ENCODE measurements around the gene MAPK13.
"Not testable (repeated sequence)": the region's sequence is repeated elsewhere in the genome, so short reads cannot be mapped to it uniquely, and the experiment has no call there.

MAPK13 gene

GRCh38 chr6:36114798-36115408 is 15.4 kb upstream of the MAPK13 start:
- no peak for DNase-seq (ENCODE audit: low read depth)

- DNase-seq (ENCODE audit: low read depth), result no peak
Measured at GRCh38 chr6:36115412-36115811, 14.9 kb upstream of the MAPK13 start.

- no peak for DNase-seq (ENCODE audit: low read depth)
Measured at GRCh38 chr6:36116066-36116864, 14.0 kb upstream of the MAPK13 start.

- DNase-seq (ENCODE audit: low read depth), result no peak
Measured at GRCh38 chr6:36116943-36117342, 13.4 kb upstream of the MAPK13 start.

- DNase-seq (ENCODE audit: low read depth), result no peak
Measured at GRCh38 chr6:36117658-36118549, 12.4 kb upstream of the MAPK13 start.

- DNase-seq (ENCODE audit: low read depth), result peak; percentile 52
Measured at GRCh38 chr6:36118550-36119107, 11.7 kb upstream of the MAPK13 start.

- no peak for DNase-seq (ENCODE audit: low read depth)
Measured at GRCh38 chr6:36119209-36119608, 11.1 kb upstream of the MAPK13 start.

GRCh38 chr6:36120018-36120417 is 10.3 kb upstream of the MAPK13 start:
- no peak for DNase-seq (ENCODE audit: low read depth)

- peak; percentile 69 for DNase-seq (ENCODE audit: low read depth)
Measured at GRCh38 chr6:36120539-36120938, 9.8 kb upstream of the MAPK13 start.

- peak; percentile 29 for DNase-seq (ENCODE audit: low read depth)
Measured at GRCh38 chr6:36120979-36121786, 9.1 kb upstream of the MAPK13 start.

- DNase-seq (ENCODE audit: low read depth), result no peak
Measured at GRCh38 chr6:36121787-36122494, 8.4 kb upstream of the MAPK13 start.

- no peak for DNase-seq (ENCODE audit: low read depth)
Measured at GRCh38 chr6:36122495-36123269, 7.6 kb upstream of the MAPK13 start.

GRCh38 chr6:36123270-36124139 is 6.8 kb upstream of the MAPK13 start:
- peak; percentile 82 for DNase-seq (ENCODE audit: low read depth)

GRCh38 chr6:36124346-36124745 is 6.0 kb upstream of the MAPK13 start:
- DNase-seq (ENCODE audit: low read depth), result not testable (repeated sequence)

- DNase-seq (ENCODE audit: low read depth), result no peak
Measured at GRCh38 chr6:36124881-36125280, 5.4 kb upstream of the MAPK13 start.

- DNase-seq (ENCODE audit: low read depth), result no peak
Measured at GRCh38 chr6:36125575-36125974, 4.7 kb upstream of the MAPK13 start.

- no peak for DNase-seq (ENCODE audit: low read depth)
Measured at GRCh38 chr6:36126121-36126520, 4.2 kb upstream of the MAPK13 start.

GRCh38 chr6:36126553-36127458 is 3.5 kb upstream of the MAPK13 start:
- no peak for DNase-seq (ENCODE audit: low read depth)

Data from T follicular helper cell (primary cell).